HepG2 (cell line): Measurements from ENCODE around the gene OBSL1. TPM values are rescaled to one million over a fixed set of nuclear protein-coding genes. Genes with fewer than 3 reads are reported as not detected.

ENCODE experiments used
- CENPX ChIP-seq: sonication (generic); formaldehyde crosslinking; IDR thresholded peaks from 2 replicates; pipeline ENCODE4 v1.9.0; 2021; ENCODE audit warnings: mild to moderate bottlenecking, missing genetic modification reagents, moderate library complexity
- DR1 ChIP-seq: sonication (generic); formaldehyde crosslinking; IDR thresholded peaks from 2 replicates; pipeline ENCODE4 v1.8.0; 2021; ENCODE audit warnings: mild to moderate bottlenecking, missing genetic modification reagents, inconsistent platforms
- ELF1 ChIP-seq: sonication (generic); formaldehyde crosslinking; IDR thresholded peaks from 2 replicates; pipeline ENCODE4 v1.4.0; 2020; ENCODE audit warnings: missing genetic modification reagents
- ERF ChIP-seq: IDR thresholded peaks from 2 replicates; pipeline ENCODE4 v1.6.1; 2018; ENCODE audit warnings: missing biosample characterization, missing genetic modification reagents
- FOSL1 ChIP-seq: sonication (generic); formaldehyde crosslinking; IDR thresholded peaks from 2 replicates; pipeline ENCODE4 v1.9.0; 2021; ENCODE audit warnings: missing genetic modification reagents, borderline replicate concordance
- GPN1 ChIP-seq: sonication (generic); formaldehyde crosslinking; IDR thresholded peaks from 2 replicates; pipeline ENCODE4 v1.5.1; 2020; ENCODE audit warnings: missing genetic modification reagents, borderline replicate concordance
- HIVEP1 ChIP-seq: sonication (generic); formaldehyde crosslinking; IDR thresholded peaks from 2 replicates; pipeline ENCODE4 v1.4.0; 2020; ENCODE audit warnings: mild to moderate bottlenecking, missing genetic modification reagents
- HNRNPH1 ChIP-seq: fragments of 200-400 bp; formaldehyde crosslinking; optimal IDR thresholded peaks from 2 replicates; pipeline ENCODE3; 2017; ENCODE audit warnings: mild to moderate bottlenecking, low read depth, low read length
- HNRNPLL ChIP-seq: fragments of 200-400 bp; formaldehyde crosslinking; IDR thresholded peaks from 2 replicates; pipeline ENCODE4 v1.6.1; 2017; ENCODE audit warnings: mild to moderate bottlenecking, low read depth, low read length; ENCODE audit not compliant: poor library complexity, severe bottlenecking
- JUN ChIP-seq: sonication (generic); formaldehyde crosslinking; IDR thresholded peaks from 2 replicates; pipeline ENCODE4 v1.4.0; 2020; ENCODE audit warnings: mild to moderate bottlenecking, missing genetic modification reagents
- MLXIP ChIP-seq: sonication (generic); formaldehyde crosslinking; IDR thresholded peaks from 2 replicates; pipeline ENCODE4 v1.9.0; 2021; ENCODE audit warnings: missing genetic modification reagents, borderline replicate concordance
- NFE2L2 ChIP-seq: fragments of 150-350 bp; IDR thresholded peaks from 2 replicates; pipeline ENCODE4 v1.6.1; 2014; ENCODE audit warnings: low read length
- NR2F1 ChIP-seq, 2 experiments: fragments of 450-650 bp in 1 of 2; formaldehyde crosslinking in 1 of 2; IDR thresholded peaks; 2 replicates each; pipeline versions ENCODE4 v1.5.0 to v1.6.1; 2016 to 2020; ENCODE audit warnings: mild to moderate bottlenecking in 1 of 2, missing compliant biosample characterization in 1 of 2, missing genetic modification reagents in 1 of 2, moderate library complexity in 1 of 2
- SALL1 ChIP-seq: sonication (generic); formaldehyde crosslinking; IDR thresholded peaks from 2 replicates; pipeline ENCODE4 v1.8.0; 2022; ENCODE audit warnings: mild to moderate bottlenecking, missing genetic modification reagents
- TBP ChIP-seq: sonication (generic); formaldehyde crosslinking; IDR thresholded peaks from 2 replicates; pipeline ENCODE4 v1.5.0; 2020; ENCODE audit warnings: missing genetic modification reagents
- TEAD3 ChIP-seq: optimal IDR thresholded peaks from 2 replicates; pipeline ENCODE3; 2016; ENCODE audit warnings: borderline replicate concordance
- TRIM24 ChIP-seq: sonication (generic); formaldehyde crosslinking; IDR thresholded peaks from 2 replicates; pipeline ENCODE4 v1.8.0; 2022; ENCODE audit warnings: mild to moderate bottlenecking, missing genetic modification reagents
- ZFP37 ChIP-seq: sonication (generic); formaldehyde crosslinking; IDR thresholded peaks from 2 replicates; pipeline ENCODE4 v1.4.0; 2020; ENCODE audit warnings: missing genetic modification reagents, borderline replicate concordance
- ZNF20 ChIP-seq: sonication (generic); formaldehyde crosslinking; IDR thresholded peaks from 2 replicates; pipeline ENCODE4 v1.4.0; 2020; ENCODE audit warnings: mild to moderate bottlenecking, moderate library complexity, missing genetic modification reagents
- ZNF562 ChIP-seq: sonication (generic); formaldehyde crosslinking; IDR thresholded peaks from 2 replicates; pipeline ENCODE4 v1.8.0; 2022; ENCODE audit warnings: missing genetic modification reagents, borderline replicate concordance
- ZNF790 ChIP-seq: sonication (generic); formaldehyde crosslinking; IDR thresholded peaks from 2 replicates; pipeline ENCODE4 v1.8.0; 2022; ENCODE audit warnings: missing genetic modification reagents, mild to moderate bottlenecking, borderline replicate concordance
- ZSCAN20 ChIP-seq: sonication (generic); formaldehyde crosslinking; IDR thresholded peaks from 2 replicates; pipeline ENCODE4 v1.4.0; 2020; ENCODE audit warnings: missing genetic modification reagents, mild to moderate bottlenecking, borderline replicate concordance
- polyA plus RNA-seq, 8 experiments: library from polyadenylated mRNA; depleted of rRNA in 3 of 8; stranded (reverse) in 7 of 8; unstranded in 1 of 8; fragments of >200 nt; fragmentation: Illumina TruSeq in 4 of 8; extraction: Trizol in 4 of 8; gene quantifications; 2 replicates each; pipeline versions ENCODE4 v1.2.1 to v1.2.3, GENCODE V29; 2011 to 2016; ENCODE audit warnings: low read depth in 4 of 8, missing spikeins in 1 of 8, mixed read lengths in 1 of 8; ENCODE audit not compliant: insufficient read depth in 1 of 8
- total RNA-seq, 5 experiments: library from RNA; depleted of rRNA; stranded (reverse); fragments of >200 nt; fragmentation: Illumina TruSeq; extraction: Trizol; gene quantifications; 2 replicates each; pipeline ENCODE4 v1.2.3, GENCODE V29; 2016; ENCODE audit warnings: low read depth in 1 of 5
- TF ChIP-seq, protein P1 (sequence below): IDR thresholded peaks from 2 replicates; pipeline ENCODE4 v1.6.1; 2016
- TF ChIP-seq, protein P2 (sequence below): IDR thresholded peaks from 2 replicates; pipeline ENCODE4 v1.6.1; 2012; ENCODE audit warnings: inconsistent platforms
- TF ChIP-seq, protein P3 (sequence below): IDR thresholded peaks from 2 replicates; pipeline ENCODE4 v1.6.1; 2018; ENCODE audit warnings: missing genetic modification reagents

The OBSL1 gene
- total and polyA plus RNA-seq, 2 of the 13 experiments (the other 11 are each of a cell fraction or from before 2014, with no cell fraction given): 86.7 to 218 TPM

DNA sequence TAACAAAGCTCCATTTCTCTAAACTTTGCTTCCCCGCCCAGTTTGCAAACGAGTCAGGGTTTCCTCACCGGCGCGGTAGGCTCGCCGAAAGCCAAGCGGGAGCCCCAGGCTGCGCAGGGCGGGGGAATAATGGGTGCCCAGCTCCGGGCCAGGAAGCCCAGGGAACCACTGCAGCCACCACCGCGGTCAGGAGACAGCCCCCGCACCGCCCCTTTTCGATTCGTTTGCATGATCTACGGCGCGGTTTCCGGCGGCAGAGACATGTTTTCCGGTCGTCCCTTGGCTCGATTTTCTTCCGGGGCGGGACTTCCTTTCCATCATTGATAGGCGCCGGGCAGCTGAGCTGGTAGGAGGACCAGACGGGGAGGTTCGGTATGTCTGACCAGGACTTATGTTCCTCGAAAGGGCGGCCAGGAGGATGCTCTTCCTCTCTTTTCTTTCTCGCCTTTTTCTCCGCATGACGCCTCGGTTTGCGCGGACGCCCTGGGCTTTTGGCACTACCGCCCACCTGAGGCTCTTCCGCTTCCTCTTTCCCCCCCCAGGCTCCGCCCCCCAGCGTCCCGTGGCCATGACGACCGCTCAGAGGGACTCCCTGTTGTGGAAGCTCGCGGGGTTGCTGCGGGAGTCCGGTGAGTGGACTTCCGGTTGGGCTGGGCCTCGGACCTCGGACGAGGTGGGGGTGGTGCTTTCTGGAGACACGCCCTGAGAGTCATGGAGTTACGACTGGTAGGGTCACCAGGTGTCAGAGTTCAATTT lies 26.4 kb upstream of the OBSL1 start, which contains the start of gene STK11IP (continued):
- TF ChIP-seq, protein P1, sequence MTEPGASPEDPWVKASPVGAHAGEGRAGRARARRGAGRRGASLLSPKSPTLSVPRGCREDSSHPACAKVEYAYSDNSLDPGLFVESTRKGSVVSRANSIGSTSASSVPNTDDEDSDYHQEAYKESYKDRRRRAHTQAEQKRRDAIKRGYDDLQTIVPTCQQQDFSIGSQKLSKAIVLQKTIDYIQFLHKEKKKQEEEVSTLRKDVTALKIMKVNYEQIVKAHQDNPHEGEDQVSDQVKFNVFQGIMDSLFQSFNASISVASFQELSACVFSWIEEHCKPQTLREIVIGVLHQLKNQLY (CRISPR knock-in tag): peak; percentile 49; the same call in 1 of the 2 replicates
- no peak; the same call in 1 of the 2 replicates for TF ChIP-seq ZNF20 (CRISPR knock-in tag)
- peak; percentile 59 for TF ChIP-seq SALL1
- TF ChIP-seq, protein P2, sequence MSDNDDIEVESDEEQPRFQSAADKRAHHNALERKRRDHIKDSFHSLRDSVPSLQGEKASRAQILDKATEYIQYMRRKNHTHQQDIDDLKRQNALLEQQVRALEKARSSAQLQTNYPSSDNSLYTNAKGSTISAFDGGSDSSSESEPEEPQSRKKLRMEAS: peak; percentile 81
- TF ChIP-seq MLXIP (CRISPR knock-in tag): no peak
- peak; percentile 26; the same call in 1 of the 2 replicates for TF ChIP-seq JUN (CRISPR knock-in tag)
- peak; percentile 86 for TF ChIP-seq ERF (CRISPR knock-in tag)
- TF ChIP-seq CENPX: no peak
- peak; percentile 97 for TF ChIP-seq ELF1 (CRISPR knock-in tag)
- peak; percentile 86 for TF ChIP-seq HNRNPLL
- no peak for TF ChIP-seq ZFP37 (CRISPR knock-in tag)
- TF ChIP-seq ZSCAN20: peak; percentile 70; the same call in 1 of the 2 replicates
- TF ChIP-seq TRIM24 (CRISPR knock-in tag): no peak
- no peak; the same call in 1 of the 2 replicates for TF ChIP-seq DR1 (CRISPR knock-in tag)
- no peak for TF ChIP-seq ZNF562
- TF ChIP-seq NFE2L2: no peak
- no peak for TF ChIP-seq FOSL1 (CRISPR knock-in tag)
- peak; percentile 77; the same call in 1 of the 2 replicates for TF ChIP-seq TBP (CRISPR knock-in tag)
- TF ChIP-seq HIVEP1: peak; percentile 99
- TF ChIP-seq HNRNPH1: no peak
- no peak; a peak in 2 of 4 replicates for TF ChIP-seq NR2F1 (CRISPR knock-in tag; IDR thresholded peaks at IDR 0.05)
- no peak for TF ChIP-seq GPN1
- TF ChIP-seq ZNF790 (CRISPR knock-in tag): no peak
- peak; percentile 57 for TF ChIP-seq TEAD3
- TF ChIP-seq, protein P3, sequence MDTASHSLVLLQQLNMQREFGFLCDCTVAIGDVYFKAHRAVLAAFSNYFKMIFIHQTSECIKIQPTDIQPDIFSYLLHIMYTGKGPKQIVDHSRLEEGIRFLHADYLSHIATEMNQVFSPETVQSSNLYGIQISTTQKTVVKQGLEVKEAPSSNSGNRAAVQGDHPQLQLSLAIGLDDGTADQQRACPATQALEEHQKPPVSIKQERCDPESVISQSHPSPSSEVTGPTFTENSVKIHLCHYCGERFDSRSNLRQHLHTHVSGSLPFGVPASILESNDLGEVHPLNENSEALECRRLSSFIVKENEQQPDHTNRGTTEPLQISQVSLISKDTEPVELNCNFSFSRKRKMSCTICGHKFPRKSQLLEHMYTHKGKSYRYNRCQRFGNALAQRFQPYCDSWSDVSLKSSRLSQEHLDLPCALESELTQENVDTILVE (CRISPR knock-in tag): peak; percentile 86
